22Rv1 (cell line): ENCODE data around the gene PCSK2.

Experiments
- H3K27ac ChIP-seq: fragments of 450-650 bp; 2 replicates; pipeline ENCODE4 v1.5.1; 2017
- ZFX ChIP-seq: fragments of 450-650 bp; IDR thresholded peaks from 2 replicates; pipeline ENCODE4 v1.6.1; 2017; ENCODE audit warnings: antibody characterized with exemption, borderline replicate concordance
- TF ChIP-seq, protein P1 (sequence below): fragments of 450-650 bp; IDR thresholded peaks from 2 replicates; pipeline ENCODE4 v1.5.1; 2017; ENCODE audit warnings: mild to moderate bottlenecking

PCSK2 gene

DNA sequence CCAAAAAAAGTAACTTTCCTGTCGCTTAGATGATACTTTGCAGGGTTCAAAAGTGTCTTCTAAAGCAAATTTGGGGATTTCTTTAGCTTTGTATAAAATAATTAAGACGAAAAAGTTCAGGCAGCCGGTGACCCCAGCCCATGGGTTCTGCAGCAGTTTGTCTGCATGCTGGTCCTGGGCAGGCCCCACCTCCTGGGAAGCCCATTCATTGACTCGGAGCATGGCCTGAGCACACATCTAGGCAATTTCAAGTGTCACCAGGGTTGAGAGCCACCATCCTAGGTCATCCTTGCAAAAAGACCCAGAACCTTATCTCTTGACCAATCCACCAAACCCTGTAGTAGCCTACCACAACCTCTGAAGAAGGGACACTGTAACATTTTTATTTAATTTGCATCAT lies 283.7 kb downstream of the PCSK2 start:
- TF ChIP-seq, protein P1, sequence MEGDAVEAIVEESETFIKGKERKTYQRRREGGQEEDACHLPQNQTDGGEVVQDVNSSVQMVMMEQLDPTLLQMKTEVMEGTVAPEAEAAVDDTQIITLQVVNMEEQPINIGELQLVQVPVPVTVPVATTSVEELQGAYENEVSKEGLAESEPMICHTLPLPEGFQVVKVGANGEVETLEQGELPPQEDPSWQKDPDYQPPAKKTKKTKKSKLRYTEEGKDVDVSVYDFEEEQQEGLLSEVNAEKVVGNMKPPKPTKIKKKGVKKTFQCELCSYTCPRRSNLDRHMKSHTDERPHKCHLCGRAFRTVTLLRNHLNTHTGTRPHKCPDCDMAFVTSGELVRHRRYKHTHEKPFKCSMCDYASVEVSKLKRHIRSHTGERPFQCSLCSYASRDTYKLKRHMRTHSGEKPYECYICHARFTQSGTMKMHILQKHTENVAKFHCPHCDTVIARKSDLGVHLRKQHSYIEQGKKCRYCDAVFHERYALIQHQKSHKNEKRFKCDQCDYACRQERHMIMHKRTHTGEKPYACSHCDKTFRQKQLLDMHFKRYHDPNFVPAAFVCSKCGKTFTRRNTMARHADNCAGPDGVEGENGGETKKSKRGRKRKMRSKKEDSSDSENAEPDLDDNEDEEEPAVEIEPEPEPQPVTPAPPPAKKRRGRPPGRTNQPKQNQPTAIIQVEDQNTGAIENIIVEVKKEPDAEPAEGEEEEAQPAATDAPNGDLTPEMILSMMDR, result no peak
- no peak for TF ChIP-seq ZFX
- H3K27ac ChIP-seq, result no peak overlapping the region

DNA sequence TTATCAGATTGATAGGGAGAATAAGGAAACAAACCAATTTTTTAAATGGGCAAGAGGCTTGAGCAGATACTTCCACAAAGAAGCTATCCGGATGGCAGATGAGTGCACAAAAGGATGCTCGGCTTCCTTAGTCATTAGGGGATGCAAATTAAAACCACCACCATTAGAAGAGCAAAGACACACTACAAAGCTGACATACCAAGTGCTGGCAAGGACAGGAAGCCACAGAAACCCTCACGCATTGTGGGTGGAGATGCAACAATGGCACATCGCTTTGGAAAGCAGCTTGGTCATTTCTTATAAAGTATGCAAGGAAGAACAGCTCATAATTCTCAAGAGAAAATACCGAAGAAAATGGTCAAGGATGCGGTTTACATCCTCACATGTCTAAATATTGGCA lies 284.6 kb downstream of the PCSK2 start:
- no peak overlapping the region for H3K27ac ChIP-seq
- no peak for TF ChIP-seq ZFX
- TF ChIP-seq, protein P1, result no peak

DNA sequence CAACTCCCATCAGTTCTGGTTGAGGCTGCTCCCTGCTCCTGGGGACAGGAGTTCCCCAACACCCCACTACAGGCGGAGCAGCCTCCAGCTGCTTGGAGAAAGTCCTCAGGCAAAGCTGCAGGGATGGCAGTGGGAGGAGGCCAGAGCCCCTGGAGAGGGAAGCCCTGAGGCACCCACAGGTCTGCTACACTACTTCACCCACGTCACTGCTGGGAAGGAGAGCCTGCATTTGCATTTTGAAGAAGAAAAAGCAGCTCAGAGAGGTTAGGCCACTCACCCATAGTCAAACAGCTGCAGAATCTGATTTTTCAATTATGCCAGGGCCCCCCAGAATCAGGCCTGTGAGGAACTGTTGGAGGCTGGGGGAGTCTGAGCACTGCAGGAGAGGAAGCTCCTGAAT lies 287.1 kb downstream of the PCSK2 start:
- H3K27ac ChIP-seq, result no peak overlapping the region
- no peak for TF ChIP-seq ZFX
- TF ChIP-seq, protein P1, result no peak

DNA sequence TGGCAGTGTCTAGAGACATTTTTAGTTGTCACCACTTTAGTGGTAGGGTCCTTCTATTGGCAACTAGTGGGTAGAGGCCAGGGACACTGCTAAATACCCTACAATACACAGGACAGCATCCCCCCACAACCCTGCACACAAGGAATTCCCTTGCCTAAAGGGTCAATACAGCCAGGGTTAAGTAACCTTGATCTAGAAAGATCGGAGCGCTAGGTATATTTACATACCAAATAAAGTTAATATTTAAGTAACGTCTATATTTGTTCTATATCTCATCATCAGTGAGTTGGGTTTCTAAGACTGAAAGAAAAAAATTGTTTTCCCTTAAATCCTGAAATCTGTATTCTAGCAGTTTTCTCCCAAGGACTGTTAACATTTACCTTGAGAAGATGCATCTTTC lies 288.2 kb downstream of the PCSK2 start:
- no peak overlapping the region for H3K27ac ChIP-seq

DNA sequence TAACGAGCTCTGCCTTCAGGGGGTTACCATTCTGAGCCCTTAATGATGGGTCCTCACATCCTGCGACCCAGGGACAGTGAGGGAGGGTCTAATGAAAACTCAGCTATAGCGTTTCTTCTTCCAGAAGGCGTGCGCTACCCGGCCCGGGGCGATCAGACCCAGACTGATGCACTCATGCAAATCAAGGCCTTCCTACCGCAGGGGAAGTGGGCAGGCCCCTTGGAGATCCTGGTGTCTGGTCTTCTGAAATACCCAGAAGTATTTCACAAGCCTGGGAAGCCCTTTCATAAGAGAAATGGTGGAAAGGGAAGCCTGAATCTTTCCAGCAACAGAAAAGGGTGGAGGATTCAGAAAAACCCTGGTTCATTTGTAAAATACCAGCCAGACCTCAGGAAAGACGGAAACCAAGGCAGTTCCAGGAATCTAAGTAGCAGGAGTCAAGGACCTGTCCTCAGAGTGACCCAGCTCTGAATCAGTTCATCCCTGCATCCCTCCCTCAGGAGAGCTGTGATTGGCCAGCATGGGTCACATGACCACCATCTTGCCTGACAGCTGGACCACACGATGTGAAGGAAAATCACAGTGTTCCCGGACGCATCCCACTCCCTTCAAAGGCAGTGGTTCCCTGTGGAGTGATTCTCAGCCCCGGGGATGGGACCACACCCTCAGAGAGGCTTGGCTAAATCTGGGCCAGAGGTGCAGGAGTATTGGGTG lies 291.7 kb downstream of the PCSK2 start:
- no peak for TF ChIP-seq ZFX
- TF ChIP-seq, protein P1, result no peak

More for the DNA sequence above, 288.2 kb downstream of the PCSK2 start:
- TF ChIP-seq, protein P1, result no peak
- TF ChIP-seq ZFX, result no peak

DNA sequence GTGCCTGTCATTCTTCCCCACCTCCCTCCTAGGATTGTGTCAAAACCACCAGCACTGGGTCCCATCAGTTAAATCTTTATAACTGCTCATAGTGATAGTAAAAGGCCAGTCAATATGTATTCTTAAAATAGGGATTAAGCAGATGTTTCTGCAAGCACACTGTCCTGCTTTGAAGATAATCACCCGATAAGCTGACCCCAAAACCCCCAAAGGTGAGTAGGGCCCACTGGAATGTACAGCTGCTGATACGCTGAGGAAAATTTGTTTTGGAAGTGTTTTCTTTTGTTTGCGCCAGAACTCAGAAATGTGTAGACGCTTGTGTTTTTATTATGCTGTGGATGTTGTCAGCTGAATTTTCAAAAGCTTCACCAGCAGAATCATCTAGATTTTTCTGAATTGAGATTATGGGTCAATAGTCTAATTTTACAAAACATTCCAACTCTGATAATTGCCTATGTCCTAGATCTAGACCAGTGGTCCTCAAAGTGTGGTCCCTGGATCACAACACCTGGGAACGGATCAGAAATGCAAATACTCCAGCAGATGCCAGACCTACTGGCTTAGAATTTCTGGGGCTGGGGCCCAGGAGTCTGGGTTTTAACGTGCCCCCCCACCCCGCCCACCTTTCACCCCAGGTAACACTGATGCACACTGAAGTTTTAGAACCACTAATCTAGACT lies 292.9 kb downstream of the PCSK2 start:
- H3K27ac ChIP-seq, result no peak overlapping the region
- TF ChIP-seq ZFX, result no peak
- TF ChIP-seq, protein P1, result no peak

More for the DNA sequence above, 291.7 kb downstream of the PCSK2 start:
- no peak overlapping the region for H3K27ac ChIP-seq

DNA sequence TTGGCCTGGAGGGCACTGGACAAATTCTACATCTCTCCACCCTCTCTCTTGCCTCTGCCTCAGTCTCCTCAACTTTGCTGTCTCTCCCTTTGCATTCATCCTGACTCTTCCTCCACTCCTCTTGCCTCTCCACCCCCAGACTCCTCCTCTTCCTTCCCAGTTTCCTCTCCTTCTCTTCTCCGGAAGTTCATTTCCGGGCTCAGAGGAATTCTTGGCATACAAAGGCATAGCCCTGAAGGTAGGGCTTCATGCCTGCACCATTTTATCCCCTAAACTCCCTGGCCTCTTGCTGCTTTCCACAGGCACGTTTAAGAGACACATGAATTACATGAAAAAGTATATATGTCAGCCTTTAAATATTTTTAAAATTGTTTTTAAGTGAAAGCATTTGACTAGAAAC lies 293.7 kb downstream of the PCSK2 start:
- H3K27ac ChIP-seq, result no peak overlapping the region
- TF ChIP-seq, protein P1, result no peak
- TF ChIP-seq ZFX, result no peak
